Thoracic aorta endothelial cell (primary cell): ENCODE measurements around the gene CEP57. TPM values are rescaled to one million over a fixed set of nuclear protein-coding genes. Genes with fewer than 3 reads are reported as not detected.

Source experiments
- small RNA-seq: library from RNA; depleted of rRNA; stranded (forward); fragments of <200 nt; gene quantifications from one replicate; pipeline ENCODE3, GENCODE V24; 2012
- total RNA-seq: library from RNA; depleted of rRNA; stranded (reverse); fragments of >200 nt; gene quantifications from 2 replicates; pipeline ENCODE4 v1.2.3, GENCODE V29; 2012

Gene CEP57
- 38.3 and 57.0 TPM in 2 replicates for total RNA-seq

GRCh38 chr11:95790123-95790932, at the start of gene CEP57:
Gene CEP57 (plus strand): TSS chr11:95790498. CDS start chr11:95790699, 201 bp downstream.

DNA sequence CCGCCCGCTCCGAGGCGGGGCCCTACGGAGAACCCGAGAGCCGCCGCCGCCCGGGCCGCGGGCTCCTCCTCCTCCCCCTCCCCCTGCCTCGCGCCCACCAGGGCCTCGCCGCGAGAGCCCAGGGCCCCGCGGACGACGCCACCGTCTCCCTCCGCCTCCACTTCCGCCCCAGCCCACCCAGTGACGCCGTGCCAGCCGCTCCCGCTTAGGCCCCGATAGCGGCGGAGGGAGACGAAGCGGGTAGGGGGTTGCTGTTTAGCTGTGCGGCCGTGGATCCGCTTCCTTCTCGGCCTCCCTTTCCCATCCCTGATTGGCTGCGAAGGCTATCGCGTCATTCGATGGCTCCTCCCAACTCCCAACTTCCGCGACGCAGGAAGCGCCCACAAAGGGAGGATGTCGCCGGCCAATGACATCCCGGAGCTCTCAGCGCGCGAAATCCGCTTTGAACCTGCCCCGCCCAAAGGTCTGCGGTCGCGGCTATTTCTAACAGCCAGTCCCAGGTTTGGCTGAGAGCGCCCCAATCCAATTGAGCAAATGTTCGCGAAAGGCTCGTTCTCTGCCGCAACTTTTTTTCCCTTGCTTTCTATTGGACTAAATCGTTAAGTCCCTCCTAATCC, 684 bp upstream of the CEP57 start, which contains the start of gene FAM76B:
FAM76B (minus strand) TSS at position 277 of the 617 bp plus-strand sequence. CDS start 304 bp downstream, outside the sequence.

Small RNA genes within 50 kb of the gene (small RNA-seq; reads per million reads assigned to genes)
- 0.42 reads per million for gene RNA5SP345

Other genes starting within 250 kb of the CEP57 start
- gene FAM76B, start 716 bp upstream of the CEP57 start, total RNA-seq = 29.1 and 38.8 TPM in 2 replicates
- 83.1 and 84.1 TPM in 2 replicates for gene MTMR2, start 133.6 kb downstream of the CEP57 start, total RNA-seq